SIG-M5 treated with dmso at 0.1 percent for 504 hours (cell line): ENCODE data around the gene GPR82.
"Not testable (repeated sequence)": the region's sequence is repeated elsewhere in the genome, so short reads cannot be mapped to it uniquely, and the experiment has no call there.

Source experiments
- DNase-seq: peaks from one replicate; lab custom pipeline; 2025; ENCODE audit not compliant: unreplicated experiment; lab: John Stamatoyannopoulos, UW

Gene GPR82, protein sequence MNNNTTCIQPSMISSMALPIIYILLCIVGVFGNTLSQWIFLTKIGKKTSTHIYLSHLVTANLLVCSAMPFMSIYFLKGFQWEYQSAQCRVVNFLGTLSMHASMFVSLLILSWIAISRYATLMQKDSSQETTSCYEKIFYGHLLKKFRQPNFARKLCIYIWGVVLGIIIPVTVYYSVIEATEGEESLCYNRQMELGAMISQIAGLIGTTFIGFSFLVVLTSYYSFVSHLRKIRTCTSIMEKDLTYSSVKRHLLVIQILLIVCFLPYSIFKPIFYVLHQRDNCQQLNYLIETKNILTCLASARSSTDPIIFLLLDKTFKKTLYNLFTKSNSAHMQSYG

DNA sequence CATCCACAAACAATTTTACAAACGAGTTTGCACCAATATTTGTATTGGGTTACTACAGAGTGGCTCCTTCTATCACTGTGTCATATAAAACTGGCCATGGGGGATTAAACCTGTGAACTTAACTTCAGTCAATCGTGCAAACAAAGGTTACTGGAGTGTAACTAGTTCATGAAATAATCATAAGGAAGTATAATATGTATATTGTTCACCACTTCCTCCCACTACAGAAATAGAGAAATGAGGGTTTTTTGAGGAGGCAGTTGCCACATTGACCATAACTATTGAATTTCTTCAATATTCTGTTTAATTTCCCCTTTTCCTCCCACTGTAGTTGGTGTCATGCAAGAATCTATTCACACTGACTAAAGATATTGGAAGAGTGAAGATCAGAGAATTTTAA, at the start of gene GPR82:
Gene GPR82 (plus strand): TSS at position 356 of the 400 bp plus-strand sequence. CDS start 2,846 bp downstream, outside the sequence.
- DNase-seq: peak; percentile 71

DNA sequence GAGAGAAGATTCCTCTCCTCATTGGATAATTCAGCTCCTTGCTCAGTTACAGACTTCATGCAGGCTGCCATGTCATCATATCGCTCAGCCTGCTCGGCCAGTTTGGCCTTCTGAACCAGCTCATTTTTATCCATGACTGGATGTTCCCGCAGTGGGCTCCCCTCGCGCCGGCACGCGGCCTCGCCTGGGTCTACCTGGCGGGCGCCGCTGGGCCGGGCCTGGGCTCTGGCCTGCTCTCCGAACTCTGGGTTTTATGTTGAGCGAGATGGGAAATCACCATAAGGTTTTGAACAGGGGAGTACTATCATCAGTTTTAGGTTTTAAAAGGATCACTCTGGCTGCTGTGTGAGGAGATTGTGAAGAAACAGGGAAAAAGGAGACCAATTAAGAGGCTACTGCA, 47.6 kb upstream of the GPR82 start:
- not testable (repeated sequence) for DNase-seq

DNA sequence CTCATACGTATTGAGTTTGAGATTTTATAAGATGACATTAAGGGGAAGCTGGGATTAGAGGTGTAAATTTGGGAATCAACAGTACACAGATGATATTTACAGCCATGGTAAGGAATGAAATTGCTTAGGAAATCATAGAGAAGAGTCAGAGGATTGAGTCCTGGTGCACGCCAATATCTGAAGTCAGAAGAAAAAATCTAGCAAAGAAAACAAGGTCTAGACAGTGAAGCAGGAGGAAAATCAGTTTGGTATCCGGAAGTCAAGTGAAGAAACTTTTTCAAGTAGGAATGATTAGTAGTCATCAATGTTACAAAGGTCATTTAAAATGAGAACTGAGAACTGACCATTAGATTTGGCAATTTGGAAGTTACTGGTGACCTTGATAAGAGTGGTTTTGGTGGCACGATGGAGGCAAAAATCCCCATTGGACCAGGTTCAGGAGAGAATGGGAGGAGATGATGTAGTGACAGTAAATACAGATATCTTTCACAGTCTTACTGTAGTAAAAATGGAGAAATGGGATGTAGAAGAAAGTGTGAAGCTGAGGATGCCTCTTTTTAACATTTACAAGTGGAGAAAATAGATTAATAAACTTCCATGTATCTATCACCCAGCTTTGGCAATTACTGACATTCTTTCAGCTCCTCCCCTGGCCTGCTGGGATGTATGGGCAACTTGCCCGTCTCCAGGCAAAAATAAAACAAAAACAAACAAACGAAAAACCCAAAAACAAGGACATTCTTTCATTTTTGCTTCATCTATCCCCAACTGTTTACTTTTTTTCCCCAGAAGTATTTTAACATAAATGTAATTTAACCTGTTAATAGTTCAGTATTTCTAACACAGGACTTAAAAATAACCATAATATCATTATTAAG, 46.6 kb upstream of the GPR82 start:
- DNase-seq: no peak

DNA sequence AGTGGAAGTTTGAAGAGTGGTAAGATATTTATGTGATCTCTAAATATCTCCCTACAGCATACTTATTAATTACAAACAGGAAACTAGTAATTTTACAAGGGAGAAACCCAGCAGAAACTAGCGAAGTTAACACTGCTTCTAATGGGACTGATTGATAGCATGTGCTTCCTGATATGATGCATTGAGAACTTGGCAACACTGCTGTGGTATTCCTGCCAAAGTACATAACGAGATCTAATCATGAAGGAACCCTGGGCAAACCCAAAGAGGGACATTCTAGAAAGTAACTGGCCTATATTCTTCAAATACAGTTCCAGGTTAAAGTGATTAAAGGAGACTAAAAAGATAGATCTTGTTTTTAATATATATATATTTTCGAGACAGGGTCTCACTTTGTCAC, 39.8 kb upstream of the GPR82 start:
- no peak for DNase-seq

DNA sequence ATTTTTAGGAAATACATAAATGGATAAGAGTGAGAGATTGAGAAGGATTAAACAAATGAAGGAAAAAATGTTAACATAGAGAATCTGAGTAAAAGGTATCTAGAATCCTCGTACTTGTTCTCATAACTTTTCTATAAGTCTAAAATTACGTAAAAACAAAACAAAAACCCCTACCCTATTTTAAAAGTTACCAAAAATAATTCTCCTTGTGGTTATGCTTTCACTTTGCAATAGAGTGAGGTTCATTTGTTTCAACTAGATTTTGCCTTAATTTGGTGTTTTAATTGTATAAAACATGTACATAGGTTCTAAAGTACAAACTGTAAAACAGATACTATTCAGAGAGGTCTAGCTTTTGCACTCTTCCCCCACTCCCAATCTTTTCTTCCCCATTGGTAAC, 39.0 kb upstream of the GPR82 start:
- DNase-seq: no peak

DNA sequence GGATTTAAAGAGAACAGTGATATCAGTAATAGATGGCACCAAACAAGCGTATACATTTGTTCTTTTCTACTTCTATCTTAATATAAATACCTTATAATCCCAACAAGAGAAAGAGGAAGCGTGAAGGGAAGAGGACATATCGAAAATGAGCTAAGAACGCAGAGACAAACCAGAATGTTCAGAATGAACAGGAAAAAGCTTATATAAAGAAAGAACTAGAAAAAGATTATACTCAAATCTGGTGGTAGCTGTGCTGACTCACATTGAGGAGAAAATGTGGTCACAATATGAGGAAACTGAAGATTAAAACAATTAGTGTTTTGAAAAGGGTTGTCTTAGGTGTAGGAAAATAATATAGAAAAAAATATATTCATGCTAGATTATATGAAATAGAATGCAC, 37.2 kb upstream of the GPR82 start:
- peak; percentile 53 for DNase-seq

DNA sequence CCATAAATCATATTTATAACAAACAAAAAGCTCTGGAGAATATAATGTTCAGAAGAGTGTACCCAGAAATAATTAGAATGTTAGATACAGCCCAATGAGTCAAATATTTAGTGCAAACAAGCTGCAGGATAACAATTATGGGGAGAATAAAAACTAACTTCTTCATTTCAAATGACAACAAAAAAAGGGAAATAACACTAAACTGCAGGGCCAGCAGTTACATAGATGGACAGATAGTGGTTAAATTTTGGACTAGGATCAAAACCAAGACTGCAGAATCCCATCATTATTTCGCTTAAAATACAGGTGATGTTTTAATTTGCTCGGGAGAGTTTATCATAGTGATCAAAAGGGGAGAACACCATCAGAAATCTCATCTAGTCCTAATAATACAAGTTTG, 35.8 kb upstream of the GPR82 start:
- DNase-seq: peak; percentile 36

DNA sequence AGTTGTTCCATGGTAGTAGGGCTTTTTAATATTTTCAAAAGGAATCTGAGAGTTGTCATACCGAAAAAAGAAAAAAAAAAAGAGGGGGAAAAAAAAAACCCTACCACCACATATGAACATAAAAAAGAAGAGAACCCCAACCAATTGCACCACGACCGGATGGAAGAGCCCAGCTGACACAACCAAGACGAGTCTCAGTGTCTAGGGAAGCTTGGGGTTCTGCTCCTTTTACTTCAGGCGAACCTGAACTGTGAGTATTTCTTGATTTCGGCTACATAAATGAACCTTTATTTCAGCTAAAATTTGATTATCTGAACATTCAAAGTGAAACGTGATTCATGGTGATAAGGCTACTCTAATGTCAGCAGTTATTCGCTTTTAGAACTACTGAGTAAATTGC, 35.1 kb upstream of the GPR82 start, which contains the start of gene GPR34:
Gene GPR34 (plus strand): TSS at position 139 of the 400 bp plus-strand sequence. CDS start 6,661 bp downstream, outside the sequence.
- peak; percentile 71 for DNase-seq

DNA sequence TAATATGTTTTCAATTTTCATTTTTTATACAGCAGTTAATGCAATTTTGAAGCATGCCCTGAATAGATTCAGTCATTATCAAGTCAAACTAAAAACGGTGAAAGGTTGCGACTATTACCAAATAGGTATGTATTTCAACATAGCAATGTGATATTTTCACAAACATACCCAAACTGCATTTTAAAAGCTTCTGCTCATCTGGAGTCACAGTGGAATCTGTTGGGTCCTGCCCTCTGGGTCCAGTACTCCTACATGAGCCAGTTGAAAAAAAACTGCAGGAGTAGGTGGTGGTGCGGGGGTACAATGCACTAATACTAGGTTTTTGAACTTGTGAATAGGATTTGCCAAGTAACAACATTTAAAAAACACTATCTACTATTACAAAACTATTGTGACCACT, 34.3 kb upstream of the GPR82 start:
- no peak for DNase-seq

DNA sequence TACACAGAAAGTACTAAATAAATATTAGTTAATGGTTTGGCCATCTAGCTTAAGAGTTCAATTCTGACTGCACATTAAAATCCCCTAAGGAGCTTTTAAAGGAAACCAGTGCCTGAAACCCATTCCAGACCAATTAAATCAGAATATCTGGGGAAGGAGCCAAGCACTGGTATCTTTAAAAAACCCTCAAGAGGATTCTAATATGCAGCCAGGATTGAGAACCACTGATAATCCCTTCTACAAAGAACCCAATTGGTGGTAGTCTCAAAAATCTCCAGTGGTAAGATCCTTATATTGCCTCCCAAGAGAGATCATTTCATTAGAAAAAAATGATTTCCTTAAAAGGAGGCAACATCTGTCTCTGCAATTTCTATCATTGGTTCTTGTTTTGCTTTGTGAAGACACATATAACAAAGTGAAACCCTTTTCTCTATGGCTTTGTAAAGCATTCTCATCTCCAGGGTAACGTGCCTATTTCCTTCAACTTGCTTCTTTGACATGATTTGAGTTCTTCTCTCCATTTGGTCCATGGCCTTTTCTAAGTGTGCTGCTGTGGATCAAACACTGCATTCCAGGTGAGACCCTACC, 31.7 kb upstream of the GPR82 start:
- DNase-seq: no peak

DNA sequence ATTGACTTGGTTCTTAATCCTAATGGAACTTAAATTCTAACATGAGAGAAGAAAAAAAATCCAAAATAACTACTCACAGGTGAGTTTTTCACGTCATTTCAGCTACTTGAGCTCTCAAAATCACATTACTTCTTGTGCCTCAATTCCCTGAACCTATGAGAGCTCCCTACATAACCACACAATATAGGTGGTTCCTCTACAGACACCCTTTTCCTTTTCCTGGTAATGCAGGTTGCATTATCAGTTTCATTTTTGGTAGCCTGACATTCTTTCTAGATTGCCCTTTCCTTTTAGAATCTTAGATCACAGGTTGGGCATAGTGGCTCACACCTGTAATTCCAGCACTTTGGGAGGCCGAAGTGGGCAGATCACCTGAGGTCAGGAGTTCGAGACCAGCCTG, 31.0 kb upstream of the GPR82 start:
- no peak for DNase-seq

DNA sequence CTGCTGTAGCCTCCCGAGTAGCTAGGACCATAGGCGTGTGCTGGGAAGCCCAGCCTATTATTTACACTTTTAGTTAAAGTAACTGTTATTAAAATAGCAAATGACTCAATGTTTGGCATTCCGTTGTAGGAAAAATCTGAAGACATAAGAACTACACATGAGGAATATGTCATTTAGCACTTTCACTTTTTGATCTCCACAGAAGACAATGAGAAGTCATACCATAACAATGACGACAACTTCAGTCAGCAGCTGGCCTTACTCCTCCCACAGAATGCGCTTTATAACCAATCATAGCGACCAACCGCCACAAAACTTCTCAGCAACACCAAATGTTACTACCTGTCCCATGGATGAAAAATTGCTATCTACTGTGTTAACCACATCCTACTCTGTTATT, 28.6 kb upstream of the GPR82 start:
- no peak for DNase-seq

DNA sequence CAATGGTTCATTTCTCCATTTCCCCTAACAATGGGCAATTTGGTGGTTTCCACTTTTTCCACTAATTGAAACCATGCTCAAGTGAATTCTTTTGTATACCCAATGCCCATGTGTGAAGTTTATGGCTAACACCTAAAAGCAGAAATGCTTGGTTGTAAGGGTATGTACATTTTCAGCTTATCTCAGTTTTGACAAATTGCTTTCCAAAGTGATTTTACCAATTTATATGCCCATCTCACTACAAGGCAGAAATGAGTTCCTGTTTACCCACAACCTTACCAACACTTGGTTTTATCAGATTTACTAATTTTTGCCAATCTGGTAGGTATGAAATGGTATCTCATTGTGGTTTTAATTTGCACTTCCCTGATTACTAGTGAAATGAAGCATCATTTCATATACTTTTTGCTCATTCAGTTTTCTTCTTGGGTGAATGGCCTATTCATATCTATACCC, 20.4 kb upstream of the GPR82 start:
- no peak for DNase-seq

DNA sequence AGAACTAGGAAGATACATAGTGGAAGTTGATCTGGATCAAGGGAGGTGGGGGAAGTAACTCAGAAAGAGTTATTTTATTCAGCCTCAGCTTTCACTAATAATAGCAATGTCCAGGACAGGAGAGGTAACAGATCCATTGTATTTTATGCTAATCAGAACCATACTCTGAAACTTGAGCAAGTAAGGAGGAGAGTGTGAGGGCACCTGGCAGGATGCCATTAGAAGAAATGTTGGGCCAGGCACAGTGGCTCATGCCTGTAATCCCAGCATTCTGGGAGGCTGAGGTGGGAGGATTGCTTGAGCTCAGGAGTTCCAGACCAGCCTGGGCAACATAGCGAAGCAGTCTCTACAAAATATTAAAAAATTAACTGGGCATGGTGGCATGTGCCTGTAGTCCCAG, 18.9 kb upstream of the GPR82 start:
- DNase-seq: no peak

DNA sequence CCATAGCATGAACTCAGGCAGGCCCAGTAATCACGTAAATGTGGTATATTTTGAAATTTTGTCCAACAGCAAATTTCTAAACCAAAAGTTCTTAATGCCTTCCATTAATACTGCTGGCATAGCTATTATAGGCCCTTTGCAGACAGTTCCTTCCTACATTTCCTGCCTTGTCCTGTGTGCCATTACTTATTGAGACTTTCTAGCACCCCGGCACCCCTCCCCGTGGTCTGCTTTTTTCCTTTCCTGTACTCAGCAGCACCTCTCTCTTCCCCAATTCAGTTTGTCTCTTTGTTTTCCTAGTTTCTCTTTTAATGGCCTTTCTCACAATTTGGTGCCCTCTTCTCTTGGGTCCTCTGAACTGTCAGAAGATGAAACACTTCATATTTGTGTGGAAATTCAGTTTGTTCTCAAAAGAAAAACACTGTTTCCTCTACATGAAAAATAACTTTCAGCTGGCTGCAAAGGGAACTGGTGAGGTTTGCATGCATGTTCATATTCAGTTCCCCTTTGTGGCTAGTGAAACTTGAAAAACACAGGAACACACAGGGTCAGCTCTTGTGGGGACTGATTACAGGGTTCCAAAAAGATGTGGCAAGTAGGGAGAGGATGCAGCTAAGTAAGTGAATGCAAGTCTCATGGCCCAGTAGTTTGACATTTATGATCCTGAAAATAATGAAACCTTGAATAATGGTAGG, 18.2 kb upstream of the GPR82 start:
- DNase-seq: peak; percentile 84

DNA sequence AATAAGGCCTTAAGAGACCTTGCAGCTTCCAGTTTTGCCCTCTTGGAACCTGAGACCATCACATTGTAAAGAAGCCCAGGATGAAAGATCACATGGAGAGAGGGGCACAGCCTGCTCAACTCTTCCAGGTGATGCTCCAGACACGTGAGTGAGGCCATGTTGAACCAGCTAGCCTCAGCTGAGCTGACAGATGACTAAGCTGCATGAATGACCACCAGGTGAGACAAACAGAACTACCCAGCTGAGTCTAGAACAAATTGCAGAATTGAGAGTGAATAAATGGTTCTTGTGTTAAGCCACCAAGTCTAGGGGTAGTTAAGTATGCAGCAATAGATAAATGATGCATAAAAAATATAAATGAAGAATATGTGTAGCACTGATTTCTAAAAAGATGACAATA, 16.8 kb upstream of the GPR82 start:
- DNase-seq: no peak

DNA sequence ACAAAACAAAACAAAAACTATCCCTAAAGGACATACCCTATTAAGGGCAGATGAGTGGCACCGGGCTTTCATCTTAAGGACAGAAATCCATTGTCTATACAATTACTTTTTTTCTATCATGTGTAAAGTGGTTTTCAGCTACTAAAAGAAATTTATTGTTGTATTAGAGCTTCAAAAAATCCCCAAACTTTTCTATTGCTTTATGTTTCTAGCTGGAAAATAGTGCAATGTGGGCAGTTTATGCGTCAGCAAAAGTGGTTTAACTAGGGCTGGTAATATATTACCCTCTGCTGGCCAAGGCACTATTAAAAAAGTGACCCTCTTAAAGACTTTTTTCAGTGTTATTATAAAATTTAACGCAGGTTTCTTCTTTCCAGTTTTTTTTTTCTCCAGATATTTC, 15.5 kb upstream of the GPR82 start:
- no peak for DNase-seq

DNA sequence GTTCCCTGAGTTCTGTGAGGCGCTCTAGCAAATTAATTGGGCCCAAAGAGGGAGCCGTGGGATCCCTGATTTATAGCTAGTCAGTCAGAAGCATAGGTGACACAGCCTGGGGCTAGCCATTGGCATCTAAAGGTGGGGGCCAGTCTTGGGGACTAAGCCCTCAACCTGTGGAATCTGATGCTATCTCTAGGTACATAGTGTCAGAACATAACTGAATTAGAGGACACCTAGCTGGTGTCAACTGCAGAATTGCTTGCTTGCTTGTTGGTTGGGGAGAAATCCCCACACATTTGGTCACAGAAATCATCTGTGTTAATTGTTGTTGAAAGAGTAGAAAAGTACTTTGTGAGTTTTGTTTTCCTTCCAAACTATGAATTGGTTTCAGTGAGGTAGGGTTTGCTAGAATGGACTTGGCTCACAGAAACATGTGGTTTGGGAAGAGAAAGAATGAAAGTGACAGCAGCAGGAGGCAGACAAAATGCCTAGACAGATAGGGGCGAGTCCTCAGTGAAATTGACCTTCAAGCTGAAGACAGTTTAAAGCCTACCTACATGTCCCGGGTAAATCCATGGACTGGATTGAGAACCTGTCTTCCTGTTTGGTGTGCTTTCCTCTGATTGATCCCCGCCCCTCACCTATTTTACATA, 12.8 kb upstream of the GPR82 start:
- no peak for DNase-seq

DNA sequence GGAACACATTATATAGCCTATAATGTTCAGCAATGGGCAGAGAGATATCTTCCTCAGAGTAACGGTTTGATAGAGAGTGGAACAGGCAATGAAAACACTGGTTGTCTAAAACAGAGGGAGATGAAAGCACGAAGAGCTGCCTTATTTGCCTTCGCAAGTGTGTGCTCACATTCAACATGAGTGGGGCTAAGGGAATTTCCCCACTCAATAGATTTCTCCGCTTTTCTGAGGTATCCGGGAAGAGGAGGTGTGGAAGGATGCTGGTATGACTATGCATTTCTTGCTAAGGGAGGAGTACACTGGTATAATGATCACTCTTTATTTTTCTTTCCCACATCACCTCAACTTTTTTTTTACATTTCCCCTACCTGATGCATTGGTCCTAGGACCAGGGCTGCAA, 7.8 kb upstream of the GPR82 start:
- DNase-seq: no peak

DNA sequence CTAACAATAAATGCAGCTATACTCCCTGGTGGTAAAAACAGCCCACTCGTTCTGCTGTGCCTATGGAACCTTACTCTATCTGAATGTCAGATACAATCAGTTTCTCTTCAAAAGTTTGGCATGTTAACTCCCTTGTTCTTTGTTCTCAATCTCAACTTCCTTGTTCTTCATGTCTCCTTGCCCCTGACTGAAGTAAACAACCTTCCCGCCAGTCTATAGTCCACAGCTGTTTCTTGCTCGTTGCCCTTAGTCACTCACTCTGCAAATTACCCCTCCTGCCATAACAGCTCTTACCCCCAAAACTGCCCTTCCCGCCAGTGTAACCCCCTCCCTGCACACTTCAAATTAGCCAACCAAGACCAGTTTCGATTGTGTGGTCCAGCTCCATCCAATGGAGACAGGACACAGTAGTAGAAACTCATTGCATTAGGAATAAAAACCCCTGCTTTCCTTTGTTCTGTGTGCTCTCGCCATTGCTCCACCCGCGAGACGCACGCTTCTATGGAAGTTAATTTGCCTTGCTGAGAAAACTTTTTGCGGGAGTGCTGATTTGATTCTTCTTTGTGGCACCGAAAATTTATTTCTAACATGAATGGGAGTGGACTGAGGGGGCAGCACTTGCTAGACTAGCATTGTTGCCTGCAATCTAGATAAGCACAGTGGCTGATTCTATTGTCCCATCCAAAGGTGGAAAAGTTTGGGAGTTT, 7.1 kb upstream of the GPR82 start:
- no peak for DNase-seq
